GM21423 (cell line): ENCODE data around the gene MUC5B.

ENCODE experiments used
- ATAC-seq: cut with Tn5 transposase; IDR thresholded peaks from one replicate; pipeline ENCODE4 v1.9.1; 2021; ENCODE audit warnings: mild to moderate bottlenecking, moderate library complexity; ENCODE audit not compliant: unreplicated experiment

The MUC5B gene

GRCh38 chr11:1230456-1231395 is 7.9 kb downstream of the MUC5B start:
- no peak for ATAC-seq

- ATAC-seq: no peak
These were observed 8.6 kb downstream of the MUC5B start for GRCh38 chr11:1231396-1232020.

GRCh38 chr11:1232021-1232882 is 9.4 kb downstream of the MUC5B start:
- ATAC-seq: no peak

GRCh38 chr11:1232883-1233321 is 10.0 kb downstream of the MUC5B start:
- ATAC-seq: no peak

GRCh38 chr11:1233351-1234053 is 10.6 kb downstream of the MUC5B start:
- ATAC-seq: no peak

- ATAC-seq: no peak
These were observed 11.3 kb downstream of the MUC5B start for GRCh38 chr11:1234054-1234720.

GRCh38 chr11:1234771-1235305 is 12.0 kb downstream of the MUC5B start:
- ATAC-seq: no peak

- no peak for ATAC-seq
These were observed 12.5 kb downstream of the MUC5B start for GRCh38 chr11:1235306-1235900.

- no peak for ATAC-seq
These were observed 13.0 kb downstream of the MUC5B start for GRCh38 chr11:1235901-1236315.

GRCh38 chr11:1236316-1237127 is 13.7 kb downstream of the MUC5B start:
- ATAC-seq: no peak

GRCh38 chr11:1237128-1237580 is 14.3 kb downstream of the MUC5B start:
- ATAC-seq: no peak

GRCh38 chr11:1237851-1238250 is 15.0 kb downstream of the MUC5B start:
- no peak for ATAC-seq

GRCh38 chr11:1238767-1239595 is 16.1 kb downstream of the MUC5B start:
- ATAC-seq: no peak

GRCh38 chr11:1239596-1240205 is 16.8 kb downstream of the MUC5B start:
- no peak for ATAC-seq

GRCh38 chr11:1240771-1241170 is 17.9 kb downstream of the MUC5B start:
- no peak for ATAC-seq

GRCh38 chr11:1241706-1242105 is 18.8 kb downstream of the MUC5B start:
- ATAC-seq: no peak

GRCh38 chr11:1242289-1242688 is 19.4 kb downstream of the MUC5B start:
- ATAC-seq: no peak
